ENCODE data around the gene ITGB1. TPM values are rescaled to one million over a fixed set of nuclear protein-coding genes. Genes with fewer than 3 reads are reported as not detected.

ITGB1 gene
- total RNA-seq, 3 donors from 2014 or later (not counting 1 experiment from before 2014, with no cell fraction given), result 175 to 280 (median 202) TPM

DNA sequence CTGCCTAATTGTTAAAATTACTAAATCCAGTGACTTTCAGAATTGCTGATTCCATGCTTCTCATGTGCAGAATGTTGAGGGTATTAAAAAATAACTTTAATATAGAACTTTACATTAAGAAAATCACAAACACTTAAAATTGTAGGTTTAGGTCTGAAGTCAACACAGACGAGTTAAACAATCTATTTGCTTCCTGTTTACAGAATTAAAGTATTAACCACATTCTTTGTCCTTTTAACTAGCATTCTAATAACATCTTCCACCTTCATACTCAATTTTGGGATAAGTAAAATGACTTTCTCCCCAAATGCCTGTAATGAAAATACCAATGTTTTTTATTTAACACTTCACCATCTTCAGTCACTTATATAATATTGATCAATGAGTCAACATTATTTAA is 2.2 kb downstream of the ITGB1 start:
- no peak overlapping the region for H3K27ac ChIP-seq (ENCODE audit: low read length)
- no peaks in the 10 kb centered on the region for H3K27me3 ChIP-seq (ENCODE audit: control insufficient read depth, insufficient read depth, low read length)
- 20% methylated on average over 1 of the region's 1 CpG for WGBS (ENCODE audit: insufficient coverage)
- peak overlapping the region; percentile 64 for H3K4me3 ChIP-seq (ENCODE audit: low read length)
- Mint-ChIP-seq H3K27ac (peak overlapping the region; percentile 80 to 86), H3K4me3 (peak overlapping the region; percentile 72), H3K4me1 (peaks cover 68 to 73% of the 10 kb centered on the region in 2 donors), H3K36me3 (no peaks in the 10 kb centered on the region), H3K27me3 (ENCODE audit: low read depth in 2 of 2) (no peaks in the 10 kb centered on the region), H3K9me3 (no peaks in the 10 kb centered on the region)
- H3K4me1 ChIP-seq (ENCODE audit: control insufficient read depth, insufficient read depth, low read length), result peaks cover 32% of the 10 kb centered on the region
- no peaks in the 10 kb centered on the region for H3K9me3 ChIP-seq (ENCODE audit: control insufficient read depth, insufficient read depth, low read length)
- ATAC-seq (no peak), DNase-seq (no peak)
- H3K36me3 ChIP-seq (ENCODE audit: control insufficient read depth, insufficient read depth, low read length), result peaks cover 2% of the 10 kb centered on the region
- intact Hi-C loops (cut with micrococcal nuclease), result loop anchor here (1.0 to 10.0 kb wide), 4 partner anchors 25 to 159 kb away; no protein-coding TSS in a partner anchor
- TF ChIP-seq, protein P1, sequence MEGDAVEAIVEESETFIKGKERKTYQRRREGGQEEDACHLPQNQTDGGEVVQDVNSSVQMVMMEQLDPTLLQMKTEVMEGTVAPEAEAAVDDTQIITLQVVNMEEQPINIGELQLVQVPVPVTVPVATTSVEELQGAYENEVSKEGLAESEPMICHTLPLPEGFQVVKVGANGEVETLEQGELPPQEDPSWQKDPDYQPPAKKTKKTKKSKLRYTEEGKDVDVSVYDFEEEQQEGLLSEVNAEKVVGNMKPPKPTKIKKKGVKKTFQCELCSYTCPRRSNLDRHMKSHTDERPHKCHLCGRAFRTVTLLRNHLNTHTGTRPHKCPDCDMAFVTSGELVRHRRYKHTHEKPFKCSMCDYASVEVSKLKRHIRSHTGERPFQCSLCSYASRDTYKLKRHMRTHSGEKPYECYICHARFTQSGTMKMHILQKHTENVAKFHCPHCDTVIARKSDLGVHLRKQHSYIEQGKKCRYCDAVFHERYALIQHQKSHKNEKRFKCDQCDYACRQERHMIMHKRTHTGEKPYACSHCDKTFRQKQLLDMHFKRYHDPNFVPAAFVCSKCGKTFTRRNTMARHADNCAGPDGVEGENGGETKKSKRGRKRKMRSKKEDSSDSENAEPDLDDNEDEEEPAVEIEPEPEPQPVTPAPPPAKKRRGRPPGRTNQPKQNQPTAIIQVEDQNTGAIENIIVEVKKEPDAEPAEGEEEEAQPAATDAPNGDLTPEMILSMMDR (IDR thresholded peaks at IDR 0.05), result no peak

DNA sequence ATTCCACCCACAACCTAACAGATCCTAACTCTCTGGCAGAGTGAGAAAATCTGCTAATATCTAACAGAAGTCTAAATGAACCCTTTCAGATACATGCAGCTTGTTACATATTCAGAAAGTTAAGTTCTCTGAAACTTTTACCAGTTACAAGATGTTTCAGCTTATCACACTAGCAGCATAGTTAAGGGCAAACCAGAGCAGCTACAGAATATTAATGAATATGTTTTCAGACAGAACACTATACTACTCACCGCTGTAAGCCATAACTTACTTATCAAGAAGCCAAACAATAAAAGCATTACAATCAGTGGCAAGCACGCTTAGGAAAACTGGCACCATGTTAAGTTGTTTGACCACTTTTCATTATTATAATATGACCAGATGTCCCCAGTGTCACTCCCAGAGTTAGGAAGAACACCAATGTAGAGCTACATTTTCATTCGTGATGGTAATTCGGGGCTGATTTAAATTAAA is 2.7 kb downstream of the ITGB1 start:
- ATAC-seq, result no peak
- no peaks in the 10 kb centered on the region for H3K27me3 Mint-ChIP-seq (ENCODE audit: low read depth in 2 of 2)
- peaks cover 73 to 77% of the 10 kb centered on the region in 2 donors for H3K4me1 Mint-ChIP-seq

DNA sequence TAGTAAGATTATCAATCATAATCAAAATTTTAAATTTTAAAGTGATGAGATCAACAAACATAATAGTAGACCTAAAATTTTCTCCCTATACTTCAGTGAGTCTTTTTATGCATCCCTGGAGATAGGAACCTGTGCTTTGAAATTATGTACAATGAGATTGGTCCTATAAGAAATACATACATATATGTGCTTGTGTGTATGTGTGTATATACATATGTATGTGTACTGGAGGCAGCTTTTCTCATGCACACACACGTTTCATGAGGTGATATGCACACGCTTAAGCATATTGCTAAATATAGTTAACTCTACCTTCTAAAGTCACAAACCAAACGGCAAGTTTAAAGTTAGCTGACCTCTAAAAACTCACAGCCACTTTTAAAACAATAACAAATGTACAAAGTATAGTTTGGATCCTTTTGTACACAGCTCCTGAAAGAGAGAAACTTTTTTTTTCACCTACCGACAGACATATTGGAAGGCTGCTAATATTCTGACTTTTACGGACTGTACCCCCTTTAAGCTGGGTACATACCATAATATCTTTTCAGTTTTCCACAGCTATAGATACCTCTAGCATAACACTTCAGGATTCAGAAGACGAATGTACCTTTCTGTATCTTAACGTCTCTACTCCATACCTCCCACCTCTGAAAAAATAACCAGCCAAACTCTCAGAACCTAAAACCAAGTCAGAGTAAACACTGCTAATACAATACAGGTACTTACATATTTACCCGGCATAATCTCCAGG is 3.3 kb downstream of the ITGB1 start:
- Histone ChIP-seq H3K27ac (ENCODE audit: low read length) (peak overlapping the region; percentile 11), H3K4me1 (ENCODE audit: control insufficient read depth, insufficient read depth, low read length) (peaks cover 30% of the 10 kb centered on the region), H3K9me3 (ENCODE audit: control insufficient read depth, insufficient read depth, low read length) (no peaks in the 10 kb centered on the region), H3K27me3 (ENCODE audit: control insufficient read depth, insufficient read depth, low read length) (no peaks in the 10 kb centered on the region), H3K4me3 (ENCODE audit: low read length) (peak overlapping the region; percentile 6), H3K36me3 (ENCODE audit: control insufficient read depth, insufficient read depth, low read length) (peaks cover 2% of the 10 kb centered on the region)
- H3K4me1 Mint-ChIP-seq, result peaks cover 74 to 77% of the 10 kb centered on the region in 2 donors
- no peak for DNase-seq
- H3K4me3 Mint-ChIP-seq, result peak overlapping the region; percentile 72
- H3K27ac Mint-ChIP-seq, result peak overlapping the region; percentile 80 to 86
- ATAC-seq, result no peak
- 58% methylated on average over 6 of the region's 8 CpGs for WGBS (ENCODE audit: insufficient coverage)
- TF ChIP-seq, protein P1 (IDR thresholded peaks at IDR 0.05), result no peak
- intact Hi-C loops (cut with micrococcal nuclease), result loop anchor here (5.0 to 10.0 kb wide), 3 partner anchors 38 to 160 kb away; no protein-coding TSS in a partner anchor
- H3K36me3 Mint-ChIP-seq, result no peaks in the 10 kb centered on the region
- H3K27me3 Mint-ChIP-seq (ENCODE audit: low read depth in 2 of 2), result no peaks in the 10 kb centered on the region
- H3K9me3 Mint-ChIP-seq, result no peaks in the 10 kb centered on the region

More for the DNA sequence above, 2.7 kb downstream of the ITGB1 start:
- Histone ChIP-seq H3K4me3 (ENCODE audit: low read length) (peak overlapping the region; percentile 64), H3K27me3 (ENCODE audit: control insufficient read depth, insufficient read depth, low read length) (no peaks in the 10 kb centered on the region), H3K27ac (ENCODE audit: low read length) (no peak overlapping the region), H3K36me3 (ENCODE audit: control insufficient read depth, insufficient read depth, low read length) (peaks cover 2% of the 10 kb centered on the region), H3K9me3 (ENCODE audit: control insufficient read depth, insufficient read depth, low read length) (no peaks in the 10 kb centered on the region), H3K4me1 (ENCODE audit: control insufficient read depth, insufficient read depth, low read length) (peaks cover 32% of the 10 kb centered on the region)
- TF ChIP-seq, protein P1 (IDR thresholded peaks at IDR 0.05), result no peak
- 78% methylated on average over 4 of the region's 4 CpGs for WGBS (ENCODE audit: insufficient coverage)
- Mint-ChIP-seq H3K4me3 (peak overlapping the region; percentile 72), H3K9me3 (no peaks in the 10 kb centered on the region), H3K27ac (peak overlapping the region; percentile 80 to 86), H3K36me3 (no peaks in the 10 kb centered on the region)
- intact Hi-C loops (cut with micrococcal nuclease), result loop anchor here (5.0 to 10.0 kb wide), 3 partner anchors 37 to 159 kb away; no protein-coding TSS in a partner anchor
- no peak for DNase-seq
